ENCODE measurements around the gene LTBP1.
"Not testable (repeated sequence)": the region's sequence is repeated elsewhere in the genome, so short reads cannot be mapped to it uniquely, and the experiment has no call there.

Gene LTBP1

DNA sequence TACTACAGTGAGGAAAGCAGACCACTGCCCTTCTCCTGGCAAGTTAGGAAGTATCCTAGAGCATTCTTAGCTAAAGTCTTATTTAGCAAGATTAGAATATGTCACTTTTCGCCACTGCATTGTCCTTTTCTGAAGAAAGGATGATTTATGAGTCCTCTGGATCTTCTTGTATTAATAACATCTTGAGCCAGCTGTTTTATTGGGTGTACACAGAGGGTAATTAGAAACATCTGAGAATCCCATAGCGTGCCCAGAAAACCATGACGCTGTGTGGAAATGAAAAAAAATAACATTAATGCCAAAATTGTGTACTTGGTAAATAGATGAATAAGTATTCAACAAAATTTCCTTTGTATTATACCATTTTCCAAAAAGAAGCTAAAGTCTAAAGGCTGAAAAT is 198.7 kb downstream of the LTBP1 start:
- no peak for DNase-seq (ENCODE audit: low spot score)

DNA sequence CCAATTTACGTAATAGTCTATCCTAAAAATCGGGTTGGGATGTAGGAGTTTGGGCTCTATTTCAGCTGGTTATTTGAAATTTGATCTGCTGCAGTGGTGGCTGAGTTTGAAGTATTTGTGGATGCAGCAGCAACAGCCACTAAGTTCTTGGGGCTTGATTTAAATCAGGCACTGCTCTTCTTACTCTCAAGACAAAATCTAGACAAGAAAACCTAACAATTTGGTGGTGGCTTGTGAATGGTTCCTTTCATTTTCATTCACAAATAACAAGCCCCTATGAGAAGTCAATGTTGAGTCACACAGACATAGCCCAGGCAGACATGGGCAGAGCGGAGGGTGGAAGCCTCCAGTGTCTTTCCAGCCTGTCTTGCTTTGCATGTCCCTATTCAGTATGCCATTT is 199.3 kb downstream of the LTBP1 start:
- DNase-seq (ENCODE audit: low spot score) = no peak

DNA sequence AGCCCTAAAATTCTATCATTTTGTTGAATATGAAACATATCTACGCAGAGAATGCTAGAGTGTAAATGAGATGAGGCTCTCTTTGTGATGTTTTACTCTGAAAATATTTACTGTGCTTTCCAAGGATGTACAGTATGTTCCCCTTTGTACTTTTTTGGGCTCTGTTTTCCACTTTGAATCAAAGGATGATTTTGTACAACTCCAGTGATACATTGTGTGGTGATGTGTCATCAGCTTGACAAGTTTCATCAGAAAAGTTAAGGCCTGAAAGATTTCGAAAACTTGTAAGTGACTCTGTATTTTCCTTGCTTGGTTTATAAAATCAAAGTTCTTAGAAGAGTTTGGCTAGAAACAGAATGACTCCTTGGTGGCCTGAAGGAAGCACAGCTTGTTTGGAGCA is 206.3 kb downstream of the LTBP1 start:
- DNase-seq (ENCODE audit: low spot score) = no peak

DNA sequence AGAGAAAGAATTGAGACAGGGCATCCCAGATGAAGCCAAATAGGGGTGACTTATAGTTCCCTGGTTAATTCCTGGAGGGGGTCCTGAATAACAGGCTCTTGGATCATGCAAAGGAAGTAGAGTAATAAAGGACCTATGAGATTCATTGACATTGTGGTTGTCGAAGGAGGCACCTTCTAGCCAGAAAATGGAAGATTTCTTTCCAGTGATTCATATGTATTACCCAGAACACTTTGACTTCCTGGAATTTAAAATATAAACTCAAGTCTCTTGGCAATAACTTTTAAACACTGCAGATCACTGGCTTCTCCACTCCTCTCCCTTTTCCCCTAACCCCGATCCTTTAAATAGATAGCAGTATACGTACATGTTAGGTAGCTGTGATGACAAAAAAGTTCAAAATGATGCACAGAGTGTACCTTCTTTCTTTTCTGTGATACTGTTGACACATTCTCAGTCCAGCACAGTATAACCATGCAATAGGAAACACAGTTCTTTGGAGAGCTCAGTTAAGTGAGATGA is 211.8 kb downstream of the LTBP1 start:
- no peak for DNase-seq (ENCODE audit: low spot score)

DNA sequence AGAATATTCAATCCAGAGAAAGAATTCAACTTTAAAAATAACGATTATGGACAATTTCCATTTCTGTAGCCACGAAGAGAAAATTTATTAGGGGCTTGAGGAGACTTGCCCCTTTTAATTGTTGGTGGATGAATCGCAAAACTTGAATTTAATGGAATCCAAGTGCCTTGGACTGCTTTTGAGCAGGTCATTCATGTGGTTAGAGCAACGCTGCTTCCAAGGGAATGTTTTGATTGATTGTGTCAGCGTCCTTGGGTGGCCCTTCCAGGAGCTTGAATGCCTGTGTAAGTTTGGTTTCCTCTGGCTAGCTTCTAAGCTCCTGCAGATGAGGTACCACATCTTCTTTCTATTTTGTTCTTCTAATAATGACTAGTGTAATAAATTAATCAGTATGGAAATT is 213.4 kb downstream of the LTBP1 start:
- DNase-seq (ENCODE audit: low spot score) = no peak

DNA sequence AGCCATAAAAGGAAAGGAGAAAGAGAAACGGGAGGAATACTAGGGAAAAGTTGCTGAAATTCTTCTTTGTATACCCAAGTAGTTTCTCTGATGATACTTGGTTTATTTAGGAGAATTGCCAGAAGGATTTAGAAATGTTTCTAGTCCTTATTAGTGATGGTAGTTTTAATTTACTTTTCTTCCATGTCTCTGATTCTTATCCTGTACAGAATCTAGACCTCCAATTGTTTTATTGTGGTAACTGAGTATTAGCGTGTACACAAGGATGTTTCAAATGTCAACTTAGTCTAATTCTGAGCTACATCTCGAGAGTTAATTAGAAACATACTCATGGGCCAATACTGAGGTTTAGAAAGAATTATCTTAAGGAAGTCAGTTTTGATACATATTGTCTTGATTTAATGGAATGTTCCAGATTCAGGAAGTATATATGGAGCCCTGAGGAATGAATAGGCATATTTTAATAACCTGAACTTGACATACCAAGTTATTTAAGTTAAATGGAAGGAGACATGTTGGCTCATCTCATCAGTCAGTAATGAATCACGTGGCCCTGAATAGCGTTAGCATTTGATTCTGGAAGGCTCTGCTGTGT is 219.6 kb downstream of the LTBP1 start:
- no peak for DNase-seq (ENCODE audit: low spot score)

DNA sequence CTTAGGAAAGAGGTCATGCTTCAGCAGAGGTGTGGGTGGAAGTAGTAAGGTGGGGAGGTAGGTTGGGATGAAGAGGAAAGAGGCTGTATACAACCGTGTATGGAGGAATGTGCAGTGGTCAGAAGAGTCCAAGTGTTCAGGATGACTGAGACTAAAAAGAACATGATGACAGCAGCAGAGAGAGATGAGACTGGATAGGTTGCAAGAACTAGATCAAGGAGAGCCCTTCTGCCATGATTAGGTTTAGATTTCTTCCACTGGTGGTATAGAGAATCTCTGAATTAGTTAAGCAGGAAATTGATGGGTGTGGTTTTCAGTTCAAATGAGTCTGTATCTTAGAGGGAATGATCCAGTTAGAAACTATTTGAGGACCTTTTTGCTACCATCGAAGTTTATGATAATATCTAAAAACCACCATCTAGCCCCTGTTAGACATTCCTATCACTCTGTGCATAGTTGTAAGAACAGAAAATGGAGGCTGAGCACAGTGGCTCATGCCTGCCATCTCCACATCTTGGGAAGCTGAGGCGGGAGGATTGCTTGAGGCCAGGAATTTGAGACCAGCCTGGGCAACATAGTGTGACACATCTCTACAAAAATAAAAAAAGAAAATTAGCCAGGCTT is 221.0 kb downstream of the LTBP1 start:
- DNase-seq (ENCODE audit: low spot score) = no peak

DNA sequence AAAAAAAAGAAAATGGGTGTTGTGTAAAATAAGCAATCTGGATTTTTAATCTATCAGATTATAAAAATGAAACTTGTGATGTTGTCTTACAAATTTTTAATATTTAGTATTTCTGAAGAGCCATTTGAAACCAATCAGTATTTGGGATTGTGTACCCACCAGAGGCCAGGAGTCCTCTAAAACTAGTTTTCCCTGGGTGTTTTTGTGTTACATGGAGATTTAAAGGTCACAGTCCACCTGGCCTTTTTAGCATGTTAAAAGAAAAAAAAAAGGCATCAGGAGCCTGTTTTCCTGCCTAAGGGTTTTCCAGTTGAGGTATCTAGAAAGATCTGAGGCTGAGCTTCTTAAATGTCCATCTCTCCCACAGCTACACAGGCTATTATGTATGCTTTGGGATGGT is 221.7 kb downstream of the LTBP1 start:
- no peak for DNase-seq (ENCODE audit: low spot score)

DNA sequence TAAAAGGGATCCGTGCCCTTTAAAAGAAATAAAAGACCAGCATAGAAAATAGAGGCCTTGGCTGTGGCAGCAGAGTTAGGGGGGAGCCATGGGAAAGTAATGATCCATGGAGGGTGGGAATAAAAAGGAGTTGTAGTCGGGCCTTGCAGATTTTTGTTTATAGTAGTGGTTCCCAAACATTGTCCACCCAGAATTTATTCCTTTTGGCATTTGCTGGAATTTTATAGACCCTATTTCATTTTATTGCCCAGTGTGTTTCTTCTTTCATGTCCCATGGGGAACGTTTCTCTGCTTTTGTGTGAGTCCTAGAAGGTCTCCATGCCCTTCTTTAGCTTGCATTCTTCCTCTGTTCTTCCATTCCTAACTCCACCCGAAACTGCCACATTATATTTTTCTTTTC is 222.2 kb downstream of the LTBP1 start:
- DNase-seq (ENCODE audit: low spot score) = no peak

DNA sequence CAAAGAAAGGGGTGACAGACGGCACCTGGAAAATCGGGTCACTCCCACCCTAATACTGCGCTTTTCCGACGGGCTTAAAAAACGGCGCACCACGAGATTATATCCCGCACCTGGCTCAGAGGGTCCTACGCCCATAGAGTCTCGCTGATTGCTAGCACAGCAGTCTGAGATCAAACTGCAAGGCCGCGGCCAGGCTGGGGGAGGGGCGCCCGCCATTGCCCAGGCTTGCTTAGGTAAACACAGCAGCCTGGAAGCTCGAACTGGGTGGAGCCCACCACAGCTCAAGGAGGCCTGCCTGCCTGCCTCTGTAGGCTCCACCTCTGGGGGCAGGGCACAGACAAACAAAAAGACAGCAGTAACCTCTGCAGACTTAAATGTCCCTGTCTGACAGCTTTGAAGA is 223.5 kb downstream of the LTBP1 start:
- not testable (repeated sequence) for DNase-seq (ENCODE audit: low spot score)

DNA sequence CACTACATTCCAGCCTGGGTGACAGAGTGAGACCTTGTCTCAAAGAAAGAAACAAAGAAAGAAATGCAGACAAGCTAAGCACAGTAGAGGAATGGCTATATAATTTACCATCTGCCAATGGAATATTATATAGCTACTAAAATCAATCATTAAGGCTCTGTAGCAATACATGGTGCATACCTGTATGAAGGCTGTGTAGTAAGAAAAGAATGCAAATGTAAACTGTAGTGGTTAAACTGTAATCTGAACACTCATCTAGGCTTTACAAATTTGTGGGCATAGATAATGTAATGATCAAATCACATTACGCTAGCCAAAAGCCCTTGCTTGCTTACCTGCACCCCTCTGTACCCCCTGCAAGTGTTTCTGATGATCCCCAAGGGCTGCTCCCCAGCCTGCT is 230.9 kb downstream of the LTBP1 start:
- DNase-seq (ENCODE audit: low spot score) = no peak

DNA sequence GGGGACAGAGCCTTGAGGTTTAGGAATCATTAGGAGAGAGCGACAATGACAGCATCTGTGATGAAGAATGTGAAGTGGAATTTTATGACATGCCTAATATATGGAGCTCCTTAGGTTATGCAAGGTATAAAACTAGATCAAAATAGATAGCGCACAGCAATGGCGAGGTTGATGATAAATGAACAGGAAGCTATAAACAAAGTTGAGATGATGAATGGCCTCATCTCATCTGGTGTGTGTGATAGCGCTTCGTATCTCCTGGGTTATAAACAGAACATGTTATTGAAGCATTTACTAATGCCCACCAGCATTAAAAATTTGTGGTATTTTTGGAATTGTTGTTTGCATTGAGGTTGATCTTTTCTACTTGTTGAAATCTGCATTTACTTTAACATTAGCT is 231.5 kb downstream of the LTBP1 start:
- DNase-seq (ENCODE audit: low spot score) = no peak

DNA sequence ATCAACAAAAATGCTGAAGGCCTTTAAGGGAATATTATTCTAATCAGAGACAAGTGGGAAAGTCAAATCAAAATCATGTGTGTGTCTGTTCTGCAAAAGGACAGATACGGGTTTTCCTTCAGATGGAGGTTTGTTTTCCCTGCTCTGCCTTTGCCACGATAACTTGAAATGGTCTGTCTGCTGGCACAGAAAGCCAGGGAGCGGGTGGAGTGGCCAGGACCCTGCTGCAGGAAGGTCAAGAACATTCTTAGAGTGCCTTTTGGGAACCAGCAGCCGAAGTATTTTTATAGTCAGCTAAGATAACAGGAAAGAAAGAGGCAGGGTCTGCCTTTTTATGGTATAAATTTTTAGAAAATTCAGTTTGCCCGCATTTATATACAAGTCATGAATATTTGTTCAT is 234.2 kb downstream of the LTBP1 start:
- DNase-seq (ENCODE audit: low spot score) = no peak

DNA sequence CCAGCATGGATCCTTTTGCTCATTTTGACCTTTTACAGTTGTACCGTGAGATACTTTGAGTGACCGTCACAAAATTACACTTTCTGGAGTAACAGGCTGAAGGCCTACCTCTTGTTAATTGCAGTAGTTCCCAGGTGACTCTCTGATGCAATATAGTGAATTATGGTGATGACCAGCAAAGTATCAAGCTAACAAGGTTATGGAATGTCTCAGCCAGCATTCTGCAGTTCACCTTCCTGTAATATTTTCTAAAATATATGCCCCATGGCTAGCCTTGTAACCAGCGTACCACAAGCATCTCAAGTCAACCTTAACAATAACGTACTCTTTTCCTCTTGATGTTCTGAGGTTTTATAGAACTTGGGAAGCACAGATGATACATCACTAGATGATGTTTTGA is 234.7 kb downstream of the LTBP1 start:
- no peak for DNase-seq (ENCODE audit: low spot score)

DNA sequence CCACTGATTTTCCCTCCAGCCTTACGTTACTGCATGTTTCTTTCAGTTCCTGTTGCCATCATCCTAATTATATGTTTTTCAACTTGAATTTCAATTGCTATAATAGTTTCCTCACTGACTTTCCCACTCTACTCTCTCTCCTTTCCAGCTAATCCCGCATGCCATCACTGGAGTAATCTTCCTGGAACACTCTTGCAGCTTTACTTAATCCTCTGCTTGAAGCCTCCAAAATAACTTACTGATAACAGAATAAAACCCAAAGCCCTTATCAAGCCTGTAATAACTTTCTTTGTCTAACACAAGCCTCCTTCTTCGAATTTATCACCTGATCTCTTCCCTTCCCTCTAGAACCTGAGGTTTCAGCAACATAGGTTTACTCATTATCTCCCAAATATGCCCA is 237.3 kb downstream of the LTBP1 start:
- DNase-seq (ENCODE audit: low spot score) = no peak

DNA sequence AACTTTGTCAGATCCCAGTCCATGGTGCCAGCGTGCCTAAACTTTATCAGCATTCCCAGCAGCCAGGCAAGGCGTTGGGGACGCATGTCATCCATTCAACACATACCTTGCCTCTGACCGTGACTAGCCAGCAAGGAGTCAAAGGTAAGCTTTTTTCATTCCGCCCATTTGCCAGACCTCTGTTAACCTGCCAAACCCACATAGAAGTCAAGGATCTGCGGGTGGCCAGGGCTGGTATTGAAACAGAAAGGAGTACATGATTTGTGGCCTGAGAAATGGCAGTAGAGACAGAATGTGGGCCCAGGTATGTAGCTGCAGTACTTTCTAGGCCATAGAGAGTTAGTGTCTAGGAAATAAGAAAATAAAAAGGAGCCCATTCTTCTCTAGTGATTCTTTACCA is 240.2 kb downstream of the LTBP1 start:
- DNase-seq (ENCODE audit: low spot score) = no peak

DNA sequence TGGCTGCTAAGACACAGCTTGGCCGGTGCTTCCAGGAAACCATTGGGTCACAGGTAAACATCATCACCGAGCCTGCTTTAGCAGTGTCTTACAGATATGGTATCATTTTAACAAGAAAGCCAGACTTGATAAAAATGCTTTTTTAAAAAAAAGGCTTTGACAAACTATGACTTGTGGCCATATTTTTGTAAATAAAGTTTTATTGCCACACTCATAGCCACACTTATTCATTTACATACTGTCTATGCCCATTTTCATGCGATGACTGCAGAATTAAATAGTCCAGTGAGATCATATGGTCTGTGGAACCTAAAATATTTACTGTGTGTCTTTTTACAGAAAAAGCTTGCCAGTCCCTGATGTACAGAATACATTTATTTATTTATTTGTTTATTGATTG is 242.0 kb downstream of the LTBP1 start:
- DNase-seq (ENCODE audit: low spot score) = no peak

DNA sequence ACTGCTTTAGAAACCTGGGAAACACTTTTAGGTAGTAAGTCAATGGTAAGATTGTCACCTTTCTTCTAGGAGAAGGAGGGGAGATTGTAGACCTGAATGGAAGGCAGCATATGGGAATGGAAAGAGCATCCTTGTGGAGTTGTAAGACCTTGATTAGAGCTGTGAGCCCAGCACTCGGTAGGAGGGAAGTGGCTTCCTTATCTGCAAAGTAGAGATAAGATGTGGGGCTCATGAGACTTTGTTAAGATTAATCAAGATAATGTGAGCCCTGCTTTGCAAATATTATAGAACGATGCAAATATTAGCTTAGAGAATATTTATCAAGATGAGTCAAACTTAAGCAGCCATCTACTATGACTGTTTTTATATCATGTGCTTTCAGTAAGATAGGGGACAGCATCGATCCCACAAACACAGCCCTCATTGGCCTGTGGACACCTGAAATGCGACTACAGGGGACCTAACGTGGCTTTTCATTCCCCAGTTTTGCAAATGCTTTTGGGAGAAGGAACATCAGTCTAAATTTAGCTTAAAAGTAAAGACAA is 243.7 kb downstream of the LTBP1 start:
- no peak for DNase-seq (ENCODE audit: low spot score)

DNA sequence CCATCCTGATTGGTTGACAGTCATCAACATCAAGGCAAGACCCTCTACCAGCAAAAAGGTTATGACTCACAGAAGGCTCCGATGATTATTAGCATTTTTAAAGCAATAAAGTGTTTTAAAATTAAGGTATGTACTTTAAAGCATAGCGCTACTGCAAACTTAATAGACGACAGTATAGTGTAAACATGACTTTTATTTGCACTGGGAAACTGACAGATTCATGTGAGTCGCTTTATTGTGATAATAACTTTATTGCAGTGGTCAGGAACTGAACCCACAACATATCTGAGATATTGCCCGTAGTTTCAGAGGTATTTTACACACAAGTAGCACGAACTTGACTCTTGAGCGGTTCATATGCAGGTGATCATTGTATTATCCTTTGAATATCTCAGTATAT is 249.1 kb downstream of the LTBP1 start:
- DNase-seq (ENCODE audit: low spot score) = no peak

DNA sequence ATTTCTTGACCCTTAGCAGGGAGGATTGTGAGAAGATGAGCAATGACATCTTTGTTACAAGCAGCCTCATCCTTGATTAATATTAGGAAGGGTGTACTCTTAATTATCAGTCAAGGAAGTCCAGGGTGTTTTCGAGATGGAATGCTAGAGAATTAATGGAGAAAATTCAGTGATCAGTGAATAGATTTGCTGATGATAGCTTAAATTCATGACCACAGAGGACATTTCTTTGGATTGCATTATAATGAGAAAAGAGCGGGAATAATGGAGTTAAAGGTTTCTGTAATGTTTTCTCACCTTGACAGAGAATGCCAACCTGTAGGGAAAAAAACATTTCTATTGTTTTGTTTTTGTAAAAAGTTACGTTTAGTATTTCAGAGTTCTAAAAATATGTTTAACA is 249.9 kb downstream of the LTBP1 start:
- no peak for DNase-seq (ENCODE audit: low spot score)

DNA sequence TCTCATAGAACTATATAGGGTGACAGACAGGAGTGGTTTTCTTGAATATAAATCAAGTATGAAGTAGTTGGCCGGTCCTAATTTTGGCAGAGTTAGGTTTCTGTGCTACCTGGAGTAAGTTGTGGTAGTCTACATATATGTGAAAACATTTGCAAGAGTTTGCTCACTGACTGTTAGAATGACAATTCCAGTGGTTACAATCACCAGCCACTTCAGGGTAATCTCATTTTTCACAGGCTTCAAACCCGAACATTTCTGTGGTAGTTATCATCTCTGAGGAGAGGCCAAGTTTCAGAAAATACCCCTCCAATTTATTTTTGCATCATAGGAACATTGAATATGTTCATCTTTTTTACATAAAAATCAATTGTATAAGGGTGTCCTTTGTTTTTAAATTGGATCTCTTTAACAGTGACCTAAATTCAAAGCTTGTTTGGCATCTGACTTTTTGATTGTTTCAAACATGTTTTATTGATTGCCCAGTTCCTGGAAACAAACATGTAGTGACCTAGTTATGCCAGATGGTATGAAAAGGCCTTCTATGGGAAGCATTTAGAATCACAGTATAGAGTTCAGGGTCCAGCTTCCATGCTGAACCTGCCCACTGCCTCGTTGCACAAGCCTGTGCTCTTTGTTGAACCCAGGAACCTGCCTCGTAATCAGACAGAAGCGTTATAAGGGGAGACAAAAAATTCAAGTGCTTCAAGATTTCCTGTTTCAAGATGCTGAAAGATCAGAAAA is 250.6 kb downstream of the LTBP1 start:
- no peak for DNase-seq (ENCODE audit: low spot score)

DNA sequence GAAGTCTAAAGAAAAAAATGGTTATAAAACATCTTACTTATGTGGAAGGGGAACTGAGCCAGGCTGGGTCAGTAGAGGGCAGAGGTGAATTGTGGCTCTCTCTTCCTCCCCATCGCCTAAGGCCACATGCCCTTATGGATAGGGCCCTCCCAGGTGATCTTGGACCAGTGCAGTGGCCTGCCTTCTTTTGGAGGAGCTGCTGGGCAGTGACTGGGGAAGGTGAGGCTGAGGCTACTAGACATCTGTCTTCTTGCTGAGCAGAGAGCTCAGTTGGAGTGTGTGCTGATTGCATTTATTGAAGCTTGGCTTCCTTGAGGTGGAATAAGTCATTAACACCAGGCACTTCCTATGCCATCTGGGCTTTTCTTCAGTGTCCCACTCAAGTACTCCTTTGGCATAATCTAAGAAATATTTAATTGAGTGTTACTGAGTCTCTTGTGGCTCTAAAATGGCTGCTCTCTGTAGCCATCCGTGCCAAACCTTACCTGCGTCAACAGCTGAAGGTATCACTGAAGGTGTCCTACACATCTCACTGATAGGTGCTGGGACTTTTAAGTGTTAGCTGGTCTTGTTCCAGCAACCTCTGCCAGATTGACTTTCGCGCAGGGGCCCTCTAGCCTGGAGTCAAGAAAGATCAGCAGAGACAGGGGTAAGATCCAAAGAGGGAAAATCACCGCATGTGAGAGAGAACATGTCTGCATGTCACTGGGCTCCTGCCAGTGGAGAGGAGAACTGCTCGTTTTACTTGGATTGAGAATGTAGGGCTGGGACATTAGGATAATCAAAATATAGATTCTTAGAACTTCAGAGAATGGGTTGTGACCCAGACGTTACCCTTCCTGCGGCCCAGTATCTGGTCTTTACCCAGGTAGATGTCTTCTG is 256.1 kb downstream of the LTBP1 start:
- DNase-seq (ENCODE audit: low spot score) = no peak
